HG03103 (cell line): ENCODE results near the gene DSCAM.
"Not testable (repeated sequence)": the region's sequence is repeated elsewhere in the genome, so short reads cannot be mapped to it uniquely, and the experiment has no call there.

ENCODE experiments used
- ATAC-seq: cut with Tn5 transposase; IDR thresholded peaks from one replicate; pipeline ENCODE4 v1.9.1; 2021; ENCODE audit warnings: low read depth; ENCODE audit not compliant: unreplicated experiment

Gene DSCAM

DNA sequence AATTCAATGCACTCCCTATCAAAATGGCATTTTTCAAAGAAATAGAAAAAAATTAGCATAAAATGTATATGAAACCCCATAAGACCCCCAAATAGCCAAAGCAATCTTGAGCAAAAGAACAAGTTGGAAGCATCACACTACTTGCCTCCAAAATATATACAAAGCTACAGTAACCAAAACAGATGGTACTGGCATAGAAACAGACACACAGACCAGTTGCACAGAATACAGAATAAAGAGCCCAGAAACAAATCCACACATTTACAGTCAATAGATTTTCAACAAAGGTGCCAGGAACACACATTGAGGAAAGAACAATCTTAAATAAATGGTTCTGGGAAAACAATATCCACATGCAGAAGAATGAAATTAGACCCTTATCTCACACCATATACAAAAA, 350.8 kb downstream of the DSCAM start:
- no peak for ATAC-seq

DNA sequence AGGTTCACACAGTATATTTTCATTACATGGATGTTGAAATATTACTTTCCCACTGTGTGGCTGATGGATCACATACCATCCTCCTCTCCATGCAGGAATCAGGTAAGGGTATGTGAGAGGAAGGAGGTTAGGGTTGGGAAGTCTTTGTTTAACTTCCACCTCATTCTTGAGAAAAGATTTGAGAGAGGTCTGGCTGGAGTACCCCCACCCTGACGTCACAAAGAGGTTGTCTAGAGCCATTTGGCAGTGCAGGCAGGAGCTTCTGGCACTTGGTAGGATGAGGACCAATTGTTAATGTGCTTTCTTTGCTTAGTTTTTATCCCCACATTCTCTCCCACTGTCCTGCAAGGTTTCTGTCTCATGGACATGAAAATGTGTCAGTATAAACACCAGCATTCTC, 356.6 kb downstream of the DSCAM start:
- ATAC-seq, result no peak

DNA sequence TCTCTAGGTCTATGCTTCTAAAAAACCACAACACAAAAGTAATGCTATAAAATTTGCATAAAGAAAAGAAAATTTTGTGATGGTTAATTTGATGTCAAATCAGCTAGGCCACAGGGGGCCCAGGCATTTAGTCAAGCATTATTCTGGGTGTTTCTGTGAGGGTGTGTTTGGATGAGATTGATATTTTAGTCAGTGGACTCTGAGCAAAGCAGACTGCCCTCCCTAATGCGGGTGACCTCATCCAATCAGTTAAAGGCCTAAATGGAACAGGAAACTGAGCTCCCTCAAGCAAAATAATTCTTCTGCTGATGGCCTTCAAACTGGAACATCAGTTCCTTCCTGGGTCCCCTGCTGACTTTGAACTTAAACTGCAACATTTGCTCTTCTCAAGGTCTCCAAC, 358.0 kb downstream of the DSCAM start:
- no peak for ATAC-seq

DNA sequence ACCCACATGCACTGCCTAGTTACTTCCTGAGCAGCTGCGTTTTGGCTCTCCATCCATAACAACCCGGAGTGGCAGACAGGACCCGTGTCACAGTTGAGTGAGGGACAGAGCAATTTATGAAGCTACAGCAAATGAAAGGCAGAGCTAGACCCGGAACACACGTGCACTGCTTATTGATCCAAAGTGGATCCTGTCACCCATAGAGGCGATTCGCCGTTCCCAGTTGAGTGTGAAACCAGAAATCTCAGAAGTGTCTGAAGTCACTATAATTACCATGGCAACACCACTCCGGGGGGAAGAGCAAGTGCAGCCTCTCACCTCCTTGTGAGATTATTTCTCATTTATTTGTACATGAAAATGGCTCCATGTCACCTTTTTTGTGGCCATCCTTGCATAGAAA, 365.2 kb downstream of the DSCAM start:
- no peak for ATAC-seq

DNA sequence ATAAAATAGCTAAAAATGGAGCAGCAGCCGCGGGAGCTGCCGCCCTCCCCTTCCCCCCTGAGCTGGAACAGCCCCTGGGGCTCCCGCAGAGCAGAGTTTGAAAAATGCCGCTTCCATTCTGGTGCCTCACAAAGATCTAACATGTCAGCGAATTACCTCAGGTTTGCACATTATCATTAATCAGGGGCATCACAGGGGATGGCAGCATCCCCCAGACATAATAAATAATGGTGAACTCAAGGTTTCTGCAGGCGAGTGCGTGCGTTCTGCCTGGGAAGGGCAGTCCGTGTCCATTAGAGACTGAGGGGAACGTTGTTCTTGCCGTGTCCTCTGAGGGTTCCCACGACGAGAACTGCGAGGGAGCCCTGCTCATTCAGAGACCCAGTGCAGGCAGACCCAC, 372.4 kb downstream of the DSCAM start:
- ATAC-seq, result no peak

DNA sequence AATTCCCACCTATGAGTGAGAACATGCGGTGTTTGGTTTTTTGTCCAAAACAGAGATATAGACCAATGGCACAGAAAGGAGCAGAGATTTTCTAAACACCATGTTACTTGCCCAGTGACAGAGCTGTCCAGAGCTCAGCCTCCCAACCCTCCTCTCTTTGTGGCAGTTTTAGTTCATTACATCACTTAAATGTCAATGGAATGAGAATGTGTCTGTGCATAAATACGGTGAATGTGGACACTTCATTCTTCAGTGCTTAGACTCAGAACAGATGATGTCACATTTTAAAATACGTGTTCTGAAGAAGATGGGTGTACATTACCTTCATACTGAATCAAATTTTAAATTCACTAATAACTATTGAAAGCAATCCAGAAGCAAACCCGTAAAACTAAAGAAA, 374.9 kb downstream of the DSCAM start:
- no peak for ATAC-seq

DNA sequence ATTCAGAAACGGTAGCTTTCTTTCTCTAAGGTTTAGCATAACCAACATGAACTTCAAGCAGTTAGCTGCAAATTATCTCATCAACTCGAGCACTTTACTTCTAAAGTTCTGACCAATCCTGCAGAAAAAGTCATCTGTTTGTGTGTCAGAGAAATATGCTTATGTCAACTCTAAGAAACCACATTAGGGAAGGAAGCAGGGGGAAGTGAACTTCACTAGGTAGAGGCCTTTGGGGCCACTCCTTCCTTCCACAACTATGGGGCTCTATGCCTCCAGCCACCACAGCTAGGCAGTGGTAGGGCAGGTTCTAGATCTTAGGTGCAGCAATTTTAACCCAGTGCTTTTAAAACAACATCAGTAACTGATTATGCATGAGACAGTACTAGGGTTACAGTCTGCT, 375.9 kb downstream of the DSCAM start:
- no peak for ATAC-seq

DNA sequence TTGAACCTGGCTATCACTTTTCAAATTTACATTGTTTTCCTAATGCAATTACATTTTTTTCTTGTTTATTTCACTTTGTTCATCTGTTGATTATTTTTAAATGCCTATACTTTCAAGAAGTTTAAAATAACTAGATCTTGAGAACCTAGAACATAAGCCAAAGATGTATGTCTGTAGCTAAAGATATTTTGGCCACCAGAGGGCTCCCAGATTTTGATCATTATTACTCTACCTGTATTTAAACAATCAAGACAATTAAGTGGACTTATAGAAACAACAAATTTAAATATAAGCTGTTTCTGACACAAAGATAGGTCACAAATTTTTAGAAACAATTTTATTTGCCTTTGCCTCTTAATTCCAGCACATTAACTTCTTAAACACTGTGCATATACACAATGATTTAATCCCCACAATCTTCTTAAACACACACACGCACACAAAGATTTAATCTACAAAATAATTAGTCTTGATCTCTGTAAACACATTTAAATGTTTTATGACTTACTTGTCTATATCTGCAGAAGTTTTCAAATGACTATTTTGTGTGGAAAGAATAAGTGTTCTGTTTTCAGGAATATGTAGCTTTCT, 380.0 kb downstream of the DSCAM start:
- ATAC-seq, result no peak

DNA sequence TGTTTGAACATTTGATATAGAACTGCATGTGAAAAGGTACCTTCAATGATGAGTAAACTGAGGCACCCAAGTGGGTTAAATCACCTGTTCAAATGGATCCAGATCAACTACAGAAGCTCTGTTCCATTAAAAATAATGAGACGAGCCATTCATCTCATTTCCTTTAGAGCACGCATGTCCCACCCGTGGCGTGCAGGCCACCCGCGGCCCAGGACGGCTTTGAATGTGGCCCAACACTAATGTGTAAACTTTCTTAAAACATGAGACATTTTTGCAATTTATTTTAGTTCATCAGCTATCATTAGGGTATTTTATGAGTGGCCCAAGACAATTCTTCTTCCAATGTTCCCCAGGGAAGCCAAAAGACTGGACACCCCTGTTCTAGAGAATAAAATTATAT, 381.6 kb downstream of the DSCAM start:
- ATAC-seq, result no peak

DNA sequence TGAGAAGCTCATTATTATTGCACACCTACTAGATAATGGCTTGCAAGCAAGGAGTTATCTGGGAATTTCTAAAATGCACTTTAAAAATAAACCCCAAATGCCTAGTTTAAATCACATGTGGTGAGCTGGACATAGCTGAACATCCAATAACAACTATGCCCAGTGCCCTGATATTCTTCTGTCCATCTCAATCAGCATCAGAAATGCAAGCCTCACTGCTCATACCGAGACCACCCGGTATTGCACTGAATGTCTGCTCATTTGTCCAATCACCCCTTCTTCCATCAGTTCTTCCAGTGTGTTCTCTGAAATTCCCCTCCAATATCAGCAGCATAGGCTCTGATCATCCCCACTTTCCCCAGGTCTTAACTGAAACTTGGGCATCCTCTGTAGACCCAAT, 383.8 kb downstream of the DSCAM start:
- ATAC-seq, result no peak

DNA sequence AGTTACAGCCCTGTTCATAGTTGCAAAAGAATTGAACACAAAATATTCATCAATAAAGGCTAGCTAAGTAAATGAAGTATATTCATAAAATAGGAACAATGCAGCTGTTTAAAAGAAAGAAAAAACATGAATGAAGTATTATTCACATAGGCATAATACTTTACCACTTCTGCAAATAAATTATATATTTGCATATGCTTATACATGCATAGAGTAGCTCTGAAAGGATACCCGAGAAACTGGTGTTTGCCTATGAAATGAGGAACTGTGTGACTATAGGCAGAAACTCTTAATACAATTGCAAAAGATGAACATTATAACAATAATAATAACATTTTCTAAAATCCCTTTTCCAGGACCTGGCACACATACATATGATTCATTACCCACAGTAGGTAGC, 385.9 kb downstream of the DSCAM start:
- ATAC-seq, result no peak

DNA sequence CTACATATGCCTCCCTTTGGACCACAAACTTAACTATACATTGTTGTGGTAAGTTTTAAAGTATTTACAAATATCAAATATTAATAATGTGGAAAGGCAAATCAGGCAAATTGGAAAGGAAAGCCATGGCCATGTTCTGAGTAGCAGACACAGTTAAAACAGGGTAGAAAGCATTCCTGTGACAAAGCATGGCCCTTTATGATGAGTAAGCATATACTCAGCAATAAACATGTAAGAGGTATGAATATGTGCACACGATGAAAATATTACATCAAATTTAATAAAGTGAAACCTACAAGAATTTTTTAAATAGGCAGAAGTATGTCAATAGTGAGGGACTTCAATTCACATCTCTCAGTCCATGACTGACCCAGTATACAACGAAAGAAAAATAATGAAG, 389.2 kb downstream of the DSCAM start:
- no peak for ATAC-seq

DNA sequence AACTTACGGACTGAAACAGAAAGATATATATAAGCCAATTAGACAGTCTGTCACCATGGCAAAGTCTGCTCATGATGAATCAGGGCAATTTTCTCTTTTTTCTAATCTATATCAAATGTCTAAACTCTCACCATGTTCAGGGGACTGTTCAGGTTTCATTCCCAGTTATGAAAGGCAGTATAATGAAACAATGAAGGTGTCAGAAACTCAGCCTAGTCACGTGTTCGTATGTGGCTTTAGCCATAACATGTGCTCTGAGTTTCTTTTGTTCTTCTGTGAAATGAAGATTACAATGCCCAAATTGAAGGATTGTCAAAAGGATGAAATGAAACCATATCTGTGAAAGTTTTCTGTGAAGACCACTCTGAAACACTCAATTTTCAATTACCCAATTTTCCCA, 392.9 kb downstream of the DSCAM start:
- no peak for ATAC-seq

DNA sequence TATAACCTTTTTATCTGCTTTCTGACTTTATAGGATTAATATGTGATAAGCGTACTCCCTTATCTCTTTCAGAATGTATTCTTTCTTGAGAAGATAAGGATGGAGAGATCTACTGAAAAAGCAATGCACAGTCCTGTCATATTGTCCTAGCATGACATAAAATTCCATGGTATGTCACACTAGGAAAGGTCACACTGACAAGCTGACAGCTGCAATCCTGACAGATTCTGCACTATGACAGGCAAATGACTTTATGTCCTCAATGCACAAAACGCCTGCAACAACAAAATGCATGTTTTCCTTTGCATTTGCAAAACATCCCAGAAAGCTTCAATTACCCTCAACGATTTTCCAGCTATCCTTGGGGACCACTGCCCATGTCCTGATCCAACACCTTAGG, 393.8 kb downstream of the DSCAM start:
- no peak for ATAC-seq

DNA sequence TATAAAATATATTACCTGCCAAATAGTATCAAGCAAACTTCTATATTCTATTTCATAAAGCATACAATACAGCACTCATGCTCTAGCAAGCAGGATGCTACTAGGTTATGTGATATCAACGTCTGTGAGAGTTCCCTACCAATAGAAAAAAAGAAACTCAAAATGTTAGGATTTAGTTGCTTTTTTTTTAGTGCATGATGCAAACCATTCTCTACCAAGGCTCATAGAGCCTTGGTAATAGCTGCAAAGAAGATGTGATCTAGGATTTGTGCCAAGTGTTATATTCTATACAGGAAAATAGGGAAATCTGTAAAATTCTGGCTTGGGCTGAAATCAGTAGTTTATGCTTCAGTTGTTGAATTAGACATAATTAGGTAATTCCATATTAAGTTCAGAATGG, 394.4 kb downstream of the DSCAM start:
- no peak for ATAC-seq

DNA sequence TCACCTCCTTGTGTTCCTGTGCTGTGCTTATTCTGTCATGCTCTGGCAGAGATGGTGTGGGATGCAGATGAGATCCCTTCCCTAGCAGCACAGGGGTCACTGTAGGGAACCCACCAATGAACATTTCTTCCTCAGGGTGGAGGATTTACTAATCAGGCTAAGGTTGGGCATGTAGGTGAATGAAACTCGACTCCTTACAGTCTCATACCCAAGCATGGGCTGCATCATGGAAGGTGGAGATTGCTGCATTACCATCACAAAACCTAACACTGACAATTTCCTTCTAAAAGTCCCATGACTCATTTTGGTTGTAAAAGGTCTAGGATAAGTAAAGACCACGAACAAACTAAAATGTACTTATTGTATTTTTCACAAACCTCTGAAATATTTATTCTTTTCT, 399.9 kb downstream of the DSCAM start:
- no peak for ATAC-seq

DNA sequence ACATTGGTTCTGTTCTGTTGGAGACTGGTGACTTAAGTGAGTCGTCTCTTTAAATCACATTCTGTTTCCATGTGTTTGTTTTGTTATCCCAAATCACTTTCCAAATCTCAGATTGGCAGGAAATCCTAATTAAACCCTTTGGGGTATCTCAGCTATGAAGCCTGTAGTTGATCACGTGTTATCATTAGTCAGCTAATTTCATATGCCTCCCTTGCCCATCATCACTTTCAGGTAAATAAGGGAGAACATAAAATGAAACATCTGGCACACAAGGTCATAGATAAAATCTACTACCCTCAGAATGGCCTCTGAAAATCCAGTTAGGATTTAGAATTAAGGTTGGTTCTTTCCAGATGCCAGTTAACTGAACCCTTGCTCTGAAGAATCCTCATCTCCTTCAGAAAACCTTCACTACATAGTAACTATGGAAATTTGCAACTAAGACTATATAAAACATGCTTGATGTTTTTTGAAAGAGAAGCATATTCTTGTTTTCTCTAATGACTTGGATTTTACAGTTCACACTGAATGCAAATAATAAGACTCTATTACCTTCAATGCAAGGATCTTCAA, 401.5 kb downstream of the DSCAM start:
- ATAC-seq, result no peak

DNA sequence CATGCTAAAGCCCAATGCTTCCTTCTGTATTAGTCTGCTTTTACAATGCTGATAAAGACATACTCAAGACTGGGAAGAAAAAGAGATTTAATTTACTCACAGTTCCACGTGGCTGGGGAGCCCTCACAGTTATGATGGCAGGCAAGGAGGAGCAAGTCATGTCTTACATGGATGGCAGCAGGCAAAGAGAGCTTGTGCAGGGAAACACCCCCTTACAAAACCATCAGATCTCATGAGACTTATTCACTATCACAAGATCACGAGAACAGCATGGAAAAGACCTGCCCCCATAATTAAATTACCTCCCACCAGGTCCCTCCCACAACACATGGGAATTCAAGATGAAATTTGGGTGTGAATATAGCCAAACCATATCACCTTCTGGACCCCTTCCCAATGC, 407.4 kb downstream of the DSCAM start:
- ATAC-seq, result not testable (repeated sequence)

DNA sequence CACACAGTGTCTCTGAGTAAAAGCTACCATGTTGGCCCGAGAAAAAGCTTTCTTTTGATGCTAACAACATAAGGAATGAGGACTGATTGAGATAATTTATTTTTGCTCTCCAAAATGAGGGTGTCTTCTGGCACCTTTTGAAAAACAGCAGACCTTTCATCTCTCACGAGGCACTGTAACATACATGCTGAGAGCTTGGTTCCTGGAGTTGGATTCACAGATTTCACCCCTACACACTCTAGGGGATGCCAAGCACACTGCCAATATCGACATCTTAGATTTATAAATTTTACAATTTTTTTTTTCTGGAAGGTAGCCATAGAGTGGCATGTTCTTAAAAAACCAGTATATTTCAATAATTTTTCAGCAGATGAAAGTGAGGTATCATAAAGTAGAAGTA, 408.3 kb downstream of the DSCAM start:
- no peak for ATAC-seq

DNA sequence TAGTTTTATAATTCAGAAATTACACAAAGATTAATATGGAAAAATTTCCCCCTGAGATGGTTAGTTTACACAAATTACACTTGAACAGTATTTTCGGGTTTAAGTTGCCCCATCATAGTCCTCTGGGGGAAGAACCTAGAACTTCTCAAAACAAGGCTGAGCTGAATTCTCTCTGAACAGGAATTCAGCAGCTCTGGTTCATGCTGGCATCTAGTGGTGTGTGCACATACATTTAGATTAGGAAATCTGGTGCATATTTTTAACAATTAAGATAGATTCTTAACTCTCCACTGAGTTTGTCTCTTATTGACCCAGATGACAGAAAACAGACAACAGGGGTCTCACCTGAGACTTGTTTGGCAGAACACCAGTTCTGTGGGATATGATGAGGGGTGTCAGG, 410.7 kb downstream of the DSCAM start:
- ATAC-seq, result no peak

DNA sequence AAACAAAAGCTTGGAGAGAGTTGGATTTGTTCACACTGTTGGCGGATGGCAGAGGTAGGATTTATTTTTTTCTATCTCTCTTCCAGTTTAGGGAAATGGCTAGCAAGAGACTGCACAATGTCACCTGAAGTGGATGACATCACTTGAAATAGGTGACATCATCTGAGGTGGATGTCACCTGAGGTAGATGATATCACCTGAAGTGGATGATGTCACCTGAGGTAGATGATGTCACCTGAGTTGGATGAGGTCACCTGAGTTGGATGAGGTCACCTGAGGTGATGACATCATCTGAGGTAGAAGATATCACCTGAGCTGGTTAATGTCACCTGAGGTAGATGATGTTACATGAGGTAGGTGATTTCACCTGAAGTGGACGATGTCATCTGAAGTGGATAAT, 413.4 kb downstream of the DSCAM start:
- no peak for ATAC-seq

DNA sequence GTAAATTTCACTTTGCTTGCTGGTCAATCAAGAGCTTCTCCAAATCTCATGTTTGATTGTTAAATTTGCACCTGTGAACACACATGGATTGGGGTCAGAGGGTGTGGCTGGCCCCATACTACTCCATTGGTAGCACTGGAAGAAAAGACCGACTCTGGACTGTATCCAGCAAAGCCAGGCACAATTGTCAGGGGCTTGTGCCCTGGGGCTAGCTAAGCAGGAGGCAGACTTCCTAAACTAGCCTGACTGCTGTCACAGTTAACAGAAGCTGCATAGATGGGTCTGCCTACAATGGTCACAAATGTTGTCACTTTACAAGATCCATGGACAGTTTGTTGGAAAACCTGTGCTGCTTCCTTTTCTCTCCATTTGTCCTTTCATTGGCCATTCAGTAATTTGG, 421.0 kb downstream of the DSCAM start:
- ATAC-seq, result no peak
